GM12878 (cell line): ENCODE data around the gene MAPK8IP1. TPM values are rescaled to one million over a fixed set of nuclear protein-coding genes. Genes with fewer than 3 reads are reported as not detected.

Source experiments
- ATAC-seq: fragments of 200-7000 bp; cut with Tn5 transposase; 3 replicates; pipeline ENCODE4 v1.9.1; 2020; ENCODE audit warnings: mild to moderate bottlenecking, moderate library complexity
- BruUV-seq: library from RNA; stranded (reverse); fragments of 400-500 nt; replicated peaks from 2 replicates; lab custom pipeline; 2021; lab: Mats Ljungman, UMichigan
- CTCF ChIA-PET: fragments of 300-600 bp; sonication (Branson Sonifier 250); formaldehyde crosslinking; extraction: SDS; loops from one replicate; lab custom pipeline; 2021; ENCODE audit warnings: inconsistent platforms; lab: Yijun Ruan, JAX
- POLR2A ChIA-PET: fragments of 350-600 bp; formaldehyde crosslinking; extraction: SDS; loops from one replicate; lab custom pipeline; 2021; ENCODE audit warnings: inconsistent platforms; lab: Charles Lee
- RAD21 ChIA-PET: fragments of 300-600 bp; sonication (Branson Sonifier 250); formaldehyde crosslinking; loops from one replicate; lab custom pipeline; 2023; ENCODE audit warnings: antibody characterized with exemption; ENCODE audit not compliant: unreplicated experiment; lab: Charles Lee
- SMC1A ChIA-PET: fragments of 300-600 bp; sonication (Branson Sonifier 250); formaldehyde crosslinking; loops from one replicate; lab custom pipeline; 2023; ENCODE audit not compliant: unreplicated experiment, uncharacterized antibody; lab: Charles Lee
- DNase-seq: peaks from one replicate; pipeline ENCODE4 v3.0.0-alpha.2; 2011; ENCODE audit warnings: low read depth, low spot score
- FAIRE-seq: peaks from 3 replicates; lab custom pipeline; 2011; peaks lifted over from hg19 to GRCh38; lab: Jason Lieb, UNC
- H2AFZ ChIP-seq: 2 replicates; pipeline ENCODE4 v1.6.0; 2011; ENCODE audit warnings: low read depth, low read length, control low read depth; ENCODE audit not compliant: control insufficient read depth
- H3K27ac ChIP-seq: 2 replicates; pipeline ENCODE4 v1.5.1; 2011; ENCODE audit warnings: control low read depth; ENCODE audit not compliant: control insufficient read depth, insufficient read depth
- H3K27me3 ChIP-seq, 2 experiments: replicated peaks in 1 of 2; 2 replicates each; pipeline versions ENCODE4 v1.6.0 to v1.6.1; 2011; ENCODE audit warnings: low read length in 1 of 2; ENCODE audit not compliant: control insufficient read depth in 2 of 2, insufficient read depth in 2 of 2
- H3K36me3 ChIP-seq, 2 experiments: 2 replicates each; pipeline ENCODE4 v1.5.1; 2011; ENCODE audit warnings: low read length in 1 of 2; ENCODE audit not compliant: control insufficient read depth in 2 of 2, insufficient read depth in 2 of 2
- H3K4me1 ChIP-seq: 2 replicates; pipeline ENCODE4 v1.6.1; 2011; ENCODE audit warnings: mild to moderate bottlenecking, low read length, moderate library complexity, mixed read lengths; ENCODE audit not compliant: control insufficient read depth, insufficient read depth
- H3K4me2 ChIP-seq: 2 replicates; pipeline ENCODE4 v1.6.0; 2011; ENCODE audit warnings: control low read depth; ENCODE audit not compliant: control insufficient read depth, insufficient read depth
- H3K4me3 ChIP-seq: fragments of 200-600 bp; sonication (generic); 2 replicates; pipeline ENCODE4 v1.5.1; 2016
- H3K79me2 ChIP-seq: 2 replicates; pipeline ENCODE4 v1.6.0; 2011; ENCODE audit warnings: low read length; ENCODE audit not compliant: control insufficient read depth, insufficient read depth
- H3K9ac ChIP-seq: 2 replicates; pipeline ENCODE4 v1.8.0; 2011; ENCODE audit warnings: low read length, control low read depth, mixed read lengths; ENCODE audit not compliant: control insufficient read depth, insufficient read depth
- H3K9me3 ChIP-seq: replicated peaks from 3 replicates; pipeline ENCODE4 v1.5.1; 2011; ENCODE audit warnings: mild to moderate bottlenecking, low read length; ENCODE audit not compliant: control insufficient read depth, insufficient read depth
- H4K20me1 ChIP-seq: 2 replicates; pipeline ENCODE4 v1.6.0; 2011; ENCODE audit not compliant: control insufficient read depth, insufficient read depth
- CHD1 ChIP-seq: IDR thresholded peaks from 2 replicates; pipeline ENCODE4 v1.6.1; 2012; ENCODE audit warnings: low read depth, low read length, improper control_type of control experiment
- FOS ChIP-seq: IDR thresholded peaks from 3 replicates; pipeline ENCODE4 v1.6.1; 2011; ENCODE audit warnings: borderline replicate concordance; ENCODE audit not compliant: insufficient read length; ENCODE audit errors: extremely low read depth
- HCFC1 ChIP-seq: fragments of 150-350 bp; IDR thresholded peaks from 2 replicates; pipeline ENCODE4 v1.6.1; 2014; ENCODE audit warnings: low read length
- IRF4 ChIP-seq: IDR thresholded peaks from 2 replicates; pipeline ENCODE4 v1.6.1; 2011; ENCODE audit warnings: low read depth, low read length
- MTA2 ChIP-seq: fragments of 450-650 bp; IDR thresholded peaks from 2 replicates; pipeline ENCODE4 v1.6.1; 2016; ENCODE audit warnings: low read depth, mild to moderate bottlenecking, moderate library complexity
- MYB ChIP-seq: fragments of 150-350 bp; IDR thresholded peaks from 2 replicates; pipeline ENCODE4 v1.6.1; 2014; ENCODE audit warnings: mild to moderate bottlenecking, low read depth, low read length, borderline replicate concordance
- PKNOX1 ChIP-seq: fragments of 450-650 bp; IDR thresholded peaks from 2 replicates; pipeline ENCODE4 v1.6.1; 2016; ENCODE audit warnings: mild to moderate bottlenecking
- RELA ChIP-seq: fragments of 450-650 bp; IDR thresholded peaks from 2 replicates; pipeline ENCODE4 v1.8.0; 2014; ENCODE audit warnings: borderline replicate concordance; ENCODE audit not compliant: partially characterized antibody
- SUPT20H ChIP-seq: IDR thresholded peaks from 2 replicates; pipeline ENCODE4 v1.6.1; 2011; ENCODE audit warnings: low read depth, mild to moderate bottlenecking, low read length, moderate library complexity, borderline replicate concordance; ENCODE audit not compliant: control insufficient read depth
- WRNIP1 ChIP-seq: IDR thresholded peaks from 2 replicates; pipeline ENCODE4 v1.6.1; 2011; ENCODE audit warnings: low read depth, low read length, improper control_type of control experiment, borderline replicate concordance
- YBX1 ChIP-seq: fragments of 450-650 bp; IDR thresholded peaks from 2 replicates; pipeline ENCODE4 v1.6.1; 2016; ENCODE audit warnings: antibody characterized with exemption
- ZBTB40 ChIP-seq: fragments of 450-650 bp; IDR thresholded peaks from 2 replicates; pipeline ENCODE4 v1.6.1; 2016; ENCODE audit warnings: mild to moderate bottlenecking, moderate library complexity, borderline replicate concordance
- ZNF687 ChIP-seq: fragments of 450-650 bp; IDR thresholded peaks from 2 replicates; pipeline ENCODE4 v1.6.1; 2017; ENCODE audit warnings: mild to moderate bottlenecking, moderate library complexity
- WGBS: methylation state at CpG from one replicate; pipeline ENCODE4 v1.1.6; 2016; ENCODE audit warnings: low lambda C conversion rate; ENCODE audit not compliant: insufficient replicate concordance, insufficient coverage; ENCODE audit errors: missing lambda C conversion rate; 5-methylcytosine and 5-hydroxymethylcytosine counted together
- in situ Hi-C: fragments of 300-500 bp; cut with MboI; formaldehyde crosslinking; loops from 9 replicates; pipeline ENCODE4 v1.14.3; 2018; ENCODE audit warnings: mixed read lengths
- intact Hi-C: fragments of 100-400 bp; cut with micrococcal nuclease; formaldehyde crosslinking; loops from one replicate; pipeline ENCODE4 v1.14.2; 2022; ENCODE audit not compliant: unreplicated experiment
- polyA plus RNA-seq, 11 experiments: library from polyadenylated mRNA; depleted of rRNA in 4 of 11; unstranded in 6 of 11; stranded (reverse) in 5 of 11; fragments of >200 nt; fragmentation: Nextera tagmentation in 4 of 11; fragmentation: Illumina TruSeq in 1 of 11; extraction: Ambion mirVana in 4 of 11; extraction: Trizol in 1 of 11; gene quantifications; 1 replicate in 1 of 11; 2 replicates in 10 of 11; pipeline versions ENCODE4 v1.2.1 to v1.2.3, GENCODE V29; 2011 to 2016; ENCODE audit warnings: inconsistent platforms in 2 of 11, missing spikeins in 2 of 11, low read depth in 1 of 11
- total RNA-seq, 4 experiments: library from RNA; depleted of rRNA in 3 of 4; stranded (reverse); fragments of >200 nt in 3 of 4; fragmentation: Illumina TruSeq in 1 of 4; extraction: Trizol in 1 of 4; gene quantifications; 2 replicates each; pipeline versions ENCODE4 v1.2.1 to v1.2.3, GENCODE V29; 2013 to 2021

Gene MAPK8IP1
- total and polyA plus RNA-seq, 10 of the 15 experiments (the other 5 are each of a cell fraction or from before 2014, with no cell fraction given), result 0.04 to 0.44 (median 0.11) TPM; not detected in 2

GRCh38 chr11:45889966-45890365 lies 4.5 kb downstream of the MAPK8IP1 start (continued):
- no peak for TF ChIP-seq CHD1
- TF ChIP-seq SUPT20H, result no peak
- no peak for TF ChIP-seq WRNIP1
- no peak for TF ChIP-seq IRF4
- TF ChIP-seq, all 136 proteins: peak for 0

- WGBS, result 39% methylated on average over 9 of the region's 9 CpGs
- Histone ChIP-seq H3K9ac (no peak overlapping the region), H3K27me3 (no peaks in the 10 kb centered on the region; a peak in 1 of 4 replicates), H3K9me3 (no peaks in the 10 kb centered on the region), H3K36me3 (no peaks in the 10 kb centered on the region), H3K27ac (no peak overlapping the region), H3K79me2 (no peaks in the 10 kb centered on the region), H4K20me1 (peaks cover 3% of the 10 kb centered on the region), H3K4me2 (no peak overlapping the region), H3K4me1 (no peaks in the 10 kb centered on the region), H2AFZ (no peak overlapping the region), H3K4me3 (no peak overlapping the region)
- no peak for ATAC-seq
- BruUV-seq, result no TSS peak
- ChIA-PET POLR2A (interaction anchor here (0.5 kb wide), 1 partner anchor 111 kb away, joined by 3 read pairs; no protein-coding TSS in a partner anchor), SMC1A (no interaction called here), CTCF (no interaction called here), RAD21 (no interaction called here)
- in situ Hi-C loops (no loop called here), intact Hi-C loops (no loop called here)
- no peak for FAIRE-seq
- no peak for DNase-seq
- TF ChIP-seq MTA2, result no peak
- no peak for TF ChIP-seq ZBTB40
- TF ChIP-seq MYB, result no peak
- TF ChIP-seq PKNOX1, result no peak
- TF ChIP-seq HCFC1, result no peak
- no peak for TF ChIP-seq FOS
- TF ChIP-seq ZNF687, result no peak
- TF ChIP-seq RELA, result no peak
- no peak for TF ChIP-seq YBX1
Measured at GRCh38 chr11:45890886-45891550, 5.6 kb downstream of the MAPK8IP1 start.
